IPS DF 4.7 (cell line): ENCODE results near the gene GRAMD2A.

Source experiments
- DNase-seq: peaks from one replicate; pipeline ENCODE4 v3.0.0-alpha.2; 2013; ENCODE audit warnings: low spot score; ENCODE audit errors: extremely low read depth

The GRAMD2A gene

DNA sequence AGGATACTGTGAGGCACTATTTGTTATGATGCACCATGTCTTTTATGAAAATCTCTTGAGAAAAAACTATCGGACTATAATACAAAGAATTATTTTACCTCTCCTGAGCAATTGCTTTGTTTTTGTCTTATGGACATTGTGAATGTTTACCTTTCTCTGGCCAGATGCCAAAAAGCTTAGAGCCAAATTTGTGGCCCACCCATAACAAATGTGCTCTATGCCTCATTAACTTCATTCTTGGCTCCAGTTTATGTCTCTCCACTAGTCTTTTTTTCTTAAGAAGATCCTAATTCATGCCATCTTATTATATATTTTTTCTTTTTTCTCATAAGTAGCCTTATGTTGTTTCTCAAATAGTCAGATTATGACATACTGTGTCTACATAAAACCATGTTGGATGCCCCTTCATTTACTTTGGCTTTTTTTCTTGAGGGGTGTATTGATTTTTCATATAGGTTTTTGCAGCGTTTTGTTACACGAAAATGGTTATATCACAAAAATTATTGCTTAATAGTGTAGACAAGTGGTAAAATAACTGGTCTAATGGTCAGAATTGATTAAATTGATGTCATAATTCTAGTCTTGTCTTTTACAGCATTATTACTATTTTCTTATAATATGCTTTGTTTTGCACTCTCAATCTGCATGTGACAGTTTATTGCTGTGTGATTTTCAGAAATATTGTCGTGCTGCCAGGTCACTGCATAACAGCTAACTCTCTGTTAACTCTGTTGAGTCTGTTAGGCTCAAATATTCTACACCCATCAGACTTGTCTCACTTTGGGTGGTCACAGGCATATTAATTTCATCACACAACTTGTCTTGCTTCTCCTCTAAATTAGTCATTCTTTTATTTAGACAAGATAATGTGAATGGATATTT is 61.2 kb downstream of the GRAMD2A start:
- no peak for DNase-seq

DNA sequence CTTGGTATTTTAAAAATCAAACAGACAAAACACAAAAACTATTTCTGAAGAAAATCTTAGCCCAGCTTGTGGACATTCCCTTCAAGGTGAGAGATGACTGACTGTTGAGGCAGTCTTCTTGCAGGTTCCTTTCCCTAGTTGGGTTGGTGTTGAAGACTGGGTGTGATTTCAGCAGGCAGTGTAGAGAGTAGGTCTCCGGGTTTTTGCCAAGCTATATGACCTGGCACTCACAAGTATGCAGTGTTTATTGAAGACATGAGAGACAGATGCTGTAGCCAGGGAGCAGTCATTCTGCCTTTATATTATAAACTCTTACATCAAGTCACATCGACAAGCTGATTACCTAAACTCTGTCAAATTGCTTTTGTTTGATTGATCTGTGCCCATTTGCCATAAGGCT is 61.9 kb downstream of the GRAMD2A start:
- DNase-seq: no peak

DNA sequence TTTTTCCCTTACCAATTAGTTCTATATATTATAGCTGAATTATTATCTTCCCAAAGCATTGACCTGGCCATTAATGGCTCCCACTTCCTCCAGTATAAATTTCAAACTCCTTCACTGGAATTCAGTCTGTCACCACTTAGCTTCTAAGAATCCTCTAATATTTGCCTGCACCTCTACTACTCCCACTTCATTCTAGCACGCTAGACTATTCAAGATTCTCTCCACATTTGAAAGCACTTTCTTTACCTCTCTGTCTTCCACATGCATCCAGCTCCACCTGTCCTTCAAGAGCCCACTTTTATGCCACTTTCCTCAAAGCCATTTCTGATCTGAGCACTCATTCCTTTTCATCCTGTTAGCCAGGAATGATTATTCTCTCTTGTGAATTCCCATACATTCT is 64.4 kb downstream of the GRAMD2A start:
- DNase-seq: no peak

DNA sequence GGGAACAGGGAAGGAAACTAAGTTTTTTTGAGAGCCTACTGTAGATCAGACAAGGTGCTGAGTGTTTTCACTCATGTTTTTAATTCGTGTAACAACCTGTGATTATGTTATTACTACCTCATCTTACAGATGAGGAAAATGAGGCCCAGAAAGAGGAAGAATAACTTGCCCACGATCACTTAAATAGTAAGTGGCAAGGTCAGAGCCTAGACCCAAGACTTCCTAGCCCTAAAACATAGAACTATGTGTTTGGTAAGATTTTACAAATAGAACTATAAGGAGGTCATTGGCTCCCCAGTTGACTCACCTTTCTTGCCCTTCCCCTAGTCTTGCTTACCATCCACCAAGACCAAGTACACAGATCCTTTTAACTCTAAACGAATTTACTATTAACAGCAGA is 65.7 kb downstream of the GRAMD2A start:
- no peak for DNase-seq

DNA sequence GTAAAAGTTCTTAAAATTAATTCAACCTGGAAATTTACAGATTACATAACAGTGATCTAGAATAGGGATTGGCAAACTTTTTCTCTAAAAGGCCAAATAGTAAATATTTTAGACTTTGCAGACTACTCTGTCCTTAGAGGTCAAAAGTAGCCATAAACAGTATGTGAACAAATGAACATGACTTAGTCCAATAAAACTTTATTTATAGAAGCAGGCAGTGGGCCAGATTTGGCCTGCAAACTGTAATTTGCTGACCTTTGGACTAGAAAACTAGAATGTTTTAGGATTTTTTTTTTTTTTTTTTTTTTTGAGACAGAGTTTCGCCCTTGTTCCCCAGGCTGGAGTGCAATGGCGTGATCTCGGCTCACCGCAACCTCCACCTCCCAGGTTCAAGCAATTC is 67.3 kb downstream of the GRAMD2A start:
- no peak for DNase-seq

DNA sequence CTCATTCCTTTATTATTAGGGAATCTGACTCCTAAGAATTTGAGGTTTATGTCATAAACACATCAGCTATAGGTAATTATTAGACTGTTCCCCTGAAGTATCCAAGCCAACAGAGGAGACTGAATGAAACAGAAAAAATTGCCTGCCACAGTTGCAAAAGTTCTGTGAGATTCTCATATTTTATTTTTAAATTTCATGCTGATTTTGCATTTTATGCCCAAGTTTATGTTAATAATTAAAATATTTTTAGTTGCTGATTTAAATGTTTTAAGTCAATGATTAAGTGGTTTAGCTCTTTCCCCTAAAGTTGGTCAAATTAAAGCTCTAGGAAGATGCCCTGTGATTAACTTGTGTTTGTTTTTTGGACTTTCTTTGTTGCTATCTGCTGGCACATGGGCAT is 69.2 kb downstream of the GRAMD2A start:
- no peak for DNase-seq

DNA sequence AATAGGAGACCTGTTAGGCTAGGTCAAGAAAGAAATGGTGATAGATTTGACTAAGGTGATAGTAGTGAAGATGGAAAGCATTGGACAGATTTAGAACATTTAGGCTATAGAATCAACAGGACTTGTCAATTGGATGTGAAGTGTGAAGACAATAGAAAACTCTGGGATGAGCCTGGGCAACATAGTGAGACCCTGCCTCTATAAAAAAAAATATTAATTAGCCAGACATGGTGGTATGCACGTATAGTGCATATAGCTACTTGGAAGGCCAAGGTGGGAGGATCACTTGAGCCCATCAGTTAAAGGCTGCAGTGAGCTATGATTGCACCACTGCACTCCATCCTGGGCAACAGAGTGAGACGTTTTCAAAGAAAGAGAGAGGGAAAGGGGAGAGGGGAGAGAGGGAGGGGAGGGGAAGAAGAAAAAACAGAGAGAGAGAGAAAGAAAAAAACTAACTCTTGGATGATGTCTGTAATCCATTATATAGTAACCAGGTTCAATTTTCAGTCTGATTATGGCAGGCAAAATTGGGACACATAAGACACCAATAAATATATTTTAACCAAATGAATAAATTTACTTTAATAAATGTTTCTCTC is 69.8 kb downstream of the GRAMD2A start:
- DNase-seq: no peak

DNA sequence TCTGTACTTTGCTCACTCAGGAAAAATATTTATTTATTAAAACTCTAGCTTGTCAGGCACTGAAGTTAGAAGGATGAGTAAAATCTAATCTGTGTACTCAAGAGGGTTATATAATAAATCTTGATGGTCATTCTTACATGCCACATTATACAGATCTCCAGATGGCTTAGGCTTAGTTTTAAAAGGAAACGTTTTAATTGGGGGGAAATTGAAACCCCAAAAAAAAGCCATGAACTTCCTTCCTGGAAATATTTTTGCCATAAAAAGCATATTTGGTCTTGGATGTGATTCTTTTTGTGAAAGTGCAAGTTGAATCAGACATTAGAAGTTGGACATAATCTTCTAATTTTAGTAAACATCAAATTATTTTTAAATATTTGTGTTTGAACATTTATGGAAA is 73.4 kb downstream of the GRAMD2A start:
- no peak for DNase-seq

DNA sequence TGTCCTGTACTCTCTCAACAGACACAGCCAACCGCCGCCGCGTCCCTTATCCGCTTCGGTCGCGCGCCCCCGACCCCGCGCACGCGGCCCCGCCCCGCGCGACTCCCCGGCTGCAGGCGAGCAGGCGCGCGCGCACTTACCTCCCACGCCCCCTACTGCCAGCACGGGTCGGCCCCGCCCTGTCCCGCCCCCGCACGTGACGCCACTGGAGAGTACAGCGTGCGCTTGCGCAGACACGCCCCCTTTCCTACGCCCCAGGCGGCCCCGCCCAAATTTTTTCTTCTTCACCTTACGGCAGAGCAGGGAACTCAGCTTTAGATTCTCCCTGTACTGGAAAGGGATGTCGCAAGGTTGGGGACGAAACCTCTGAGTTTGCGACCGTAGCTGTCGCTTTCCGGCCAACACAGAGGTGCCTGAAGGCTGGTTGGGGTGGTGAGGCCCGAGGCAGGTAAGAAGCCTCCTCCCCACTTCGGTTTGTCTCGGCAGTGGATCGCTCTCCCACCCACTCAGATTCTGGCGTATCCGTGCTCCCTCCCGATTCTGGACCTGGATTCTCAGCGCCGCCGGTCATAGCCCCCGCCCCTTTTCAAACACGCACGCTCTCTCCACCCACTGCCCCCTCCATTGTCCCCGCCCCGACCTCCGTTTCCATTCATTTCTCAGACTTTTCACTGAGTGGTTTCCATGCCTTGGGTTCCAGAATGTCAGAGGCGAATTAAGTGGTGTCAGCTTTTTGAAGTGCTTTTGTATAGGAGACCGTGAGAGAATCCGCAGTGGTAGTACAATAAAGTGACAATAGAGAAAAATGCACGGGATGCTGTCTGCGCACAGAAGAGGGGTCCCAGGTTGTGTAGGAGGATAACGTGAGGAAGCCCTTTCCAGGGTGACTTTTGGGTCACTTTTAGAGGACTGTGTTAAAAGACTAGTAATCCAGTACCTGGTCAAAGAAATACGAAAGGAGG is 79.3 kb downstream of the GRAMD2A start, which contains the start of the genes MYO9A and SENP8:
TSS of gene MYO9A (minus strand) at position 134 of the 962 bp plus-strand sequence. CDS start 71,587 bp downstream, outside the sequence.
TSS of gene SENP8 (plus strand) at position 387 of the 962 bp plus-strand sequence. CDS start 21,221 bp downstream, outside the sequence.
- DNase-seq: peak; percentile 96

DNA sequence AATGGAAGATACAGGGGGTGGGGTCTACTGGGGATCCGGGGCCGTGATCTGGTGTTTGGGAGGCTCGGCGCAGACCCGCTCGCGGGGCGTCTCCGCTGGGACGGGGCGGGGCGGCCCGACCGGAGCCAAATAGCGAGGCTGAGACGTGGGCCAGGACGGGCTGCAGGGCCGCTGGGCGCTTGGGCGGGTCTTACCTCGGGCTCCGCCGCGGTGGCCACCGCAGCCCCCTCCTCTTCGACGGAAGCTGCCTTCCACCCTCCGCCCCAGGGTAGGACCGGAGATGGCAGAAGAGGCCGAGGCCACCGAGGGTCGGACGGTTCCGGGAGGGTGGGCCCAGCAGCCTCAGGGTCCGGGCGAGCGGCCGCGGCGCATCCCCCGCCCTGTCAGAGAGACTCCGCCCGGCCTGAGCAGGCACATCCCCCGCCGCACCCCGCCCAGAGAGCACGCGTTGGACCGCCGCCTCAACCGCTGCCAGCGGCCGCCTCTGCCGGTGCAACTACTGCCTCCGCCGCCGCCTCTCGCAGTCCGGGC is 80.0 kb downstream of the GRAMD2A start:
- DNase-seq: no peak

DNA sequence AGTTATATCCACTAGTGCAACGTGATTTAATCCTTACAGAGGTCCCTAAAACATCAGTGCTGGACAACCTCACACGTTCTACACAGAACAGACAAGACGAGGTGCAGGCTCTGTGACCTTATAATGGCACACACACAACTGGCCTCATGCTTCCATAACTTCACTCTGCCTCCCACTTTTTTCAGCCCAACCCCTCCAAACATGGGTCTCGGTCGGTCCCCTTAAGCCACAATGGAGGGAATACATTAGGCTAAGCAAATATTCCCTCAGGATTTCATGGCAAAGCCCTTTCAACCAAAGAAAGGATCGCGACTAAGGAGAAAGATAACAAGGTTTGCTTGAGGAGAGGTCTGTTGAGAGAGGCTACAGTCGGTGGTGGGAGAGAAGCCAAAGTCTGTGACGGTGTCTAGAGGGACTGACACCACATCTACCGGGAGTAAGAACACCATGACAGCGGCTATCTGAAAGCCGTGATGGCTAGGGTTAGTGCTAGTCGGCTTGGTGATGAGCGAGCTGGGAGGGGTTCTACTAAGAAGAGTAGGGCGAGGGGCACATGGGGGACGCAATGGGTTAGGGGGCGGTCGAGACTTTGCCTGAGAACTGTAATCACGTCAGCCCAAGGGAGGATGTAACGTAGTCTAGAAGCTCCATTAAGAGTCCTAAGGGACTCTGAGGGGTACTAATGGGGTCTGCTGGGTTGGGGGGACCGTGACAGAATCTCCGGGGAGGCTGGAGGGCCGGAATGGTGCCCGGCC is 80.7 kb downstream of the GRAMD2A start:
- DNase-seq: no peak

DNA sequence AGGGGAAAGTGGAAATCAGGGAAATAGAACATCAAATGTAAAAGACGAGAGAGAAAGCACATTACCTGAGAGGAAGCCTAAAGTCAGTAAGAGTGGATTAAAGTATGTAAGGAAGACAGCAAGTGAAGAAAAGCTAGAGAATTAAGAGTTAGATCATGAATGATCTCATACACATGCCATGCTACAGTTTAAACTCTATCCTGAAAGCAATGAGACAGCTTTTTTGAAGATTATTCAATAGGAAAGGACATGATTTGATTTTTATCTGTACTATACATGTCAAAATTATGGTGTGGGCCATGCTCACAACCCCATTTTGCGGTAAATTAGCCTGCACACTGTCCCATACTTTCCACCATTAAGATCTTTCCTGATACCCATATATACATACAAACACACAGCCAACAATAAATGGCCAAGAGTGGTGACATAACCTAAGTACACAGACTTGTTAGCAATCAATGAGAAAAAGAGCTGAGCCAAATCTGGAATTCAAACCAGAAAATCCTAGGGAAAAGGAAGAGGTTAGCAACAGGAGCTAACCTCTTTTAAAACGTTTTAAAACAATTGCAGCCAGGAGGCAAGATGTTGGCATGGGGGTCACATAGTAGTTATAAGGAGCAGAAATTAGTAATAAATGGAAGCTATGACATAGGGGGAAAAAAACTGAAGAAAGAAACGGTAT is 84.1 kb downstream of the GRAMD2A start:
- DNase-seq: no peak

DNA sequence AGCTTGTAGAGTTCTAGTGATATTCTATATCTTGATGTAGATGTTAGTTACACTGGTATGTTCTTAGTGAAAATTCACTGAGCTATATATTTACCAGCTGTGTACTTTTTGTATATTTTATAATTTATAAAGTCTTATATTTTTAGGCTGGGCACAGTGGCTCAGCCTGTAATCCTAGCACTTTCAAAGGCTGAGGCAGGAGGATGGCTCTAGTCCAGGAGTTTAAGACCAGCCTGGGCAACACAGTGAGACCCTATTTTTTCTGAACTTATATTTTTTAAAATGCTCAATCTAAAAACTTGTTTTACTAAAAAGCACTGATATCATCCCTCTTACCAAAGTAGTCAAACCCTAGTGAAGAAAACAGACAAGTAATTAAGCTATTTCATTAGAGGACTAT is 84.8 kb downstream of the GRAMD2A start:
- DNase-seq: no peak

DNA sequence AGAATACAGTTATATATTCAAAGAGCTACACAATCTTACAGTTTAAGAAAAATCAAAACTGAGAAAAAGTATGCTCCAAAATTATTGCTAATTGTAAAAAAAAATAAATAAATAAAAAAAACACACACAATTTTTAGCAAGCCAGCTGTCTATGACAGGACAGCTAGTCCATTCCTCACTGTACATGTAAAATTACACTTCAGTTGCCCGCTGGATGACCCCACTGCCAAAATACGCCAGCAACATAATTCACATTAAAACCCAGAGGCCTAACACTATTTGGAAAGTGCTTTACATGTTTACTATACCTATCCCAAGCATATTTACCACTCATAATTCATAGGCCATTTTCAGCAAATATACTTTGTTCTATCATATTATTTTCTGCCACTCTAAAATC is 85.5 kb downstream of the GRAMD2A start:
- DNase-seq: no peak

DNA sequence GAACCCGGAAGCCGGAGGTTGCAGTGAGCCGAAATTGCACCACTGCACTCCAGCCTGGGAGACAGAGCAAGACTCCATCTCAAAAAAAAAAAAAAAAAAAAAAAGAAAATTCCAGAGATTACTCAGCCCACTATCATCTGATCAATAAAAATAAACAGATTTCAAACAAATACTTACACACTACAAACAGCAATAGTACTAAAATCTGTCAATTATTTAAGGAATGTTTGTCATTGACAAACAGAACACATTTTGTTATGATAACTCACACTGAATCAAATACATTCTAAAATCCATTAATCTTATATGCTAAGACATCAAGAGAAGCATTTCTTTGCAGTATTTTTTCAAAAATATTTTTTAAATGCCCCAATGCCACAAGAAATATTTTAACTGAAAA is 87.2 kb downstream of the GRAMD2A start:
- DNase-seq: no peak
